Osteoblast (primary cell): ENCODE measurements around the gene LRR1. TPM values are rescaled to one million over a fixed set of nuclear protein-coding genes. Genes with fewer than 3 reads are reported as not detected.

Experiments
- DNase-seq: peaks from one replicate; pipeline ENCODE4 v3.0.0; 2011; ENCODE audit warnings: low spot score, mixed read lengths; ENCODE audit not compliant: insufficient read length; ENCODE audit errors: missing footprints
- H2AFZ ChIP-seq: 2 replicates; pipeline ENCODE4 v1.6.0; 2011; ENCODE audit warnings: mild to moderate bottlenecking, low read length
- H3K27ac ChIP-seq: 2 replicates; pipeline ENCODE4 v1.5.1; 2011; ENCODE audit warnings: mild to moderate bottlenecking, low read depth, low read length, moderate library complexity
- H3K27me3 ChIP-seq: 2 replicates; pipeline ENCODE4 v1.6.0; 2012; ENCODE audit warnings: mild to moderate bottlenecking, control low read depth, inconsistent platforms, low read length, moderate library complexity; ENCODE audit not compliant: insufficient read depth
- H3K36me3 ChIP-seq: 2 replicates; pipeline ENCODE4 v1.5.1; 2011; ENCODE audit warnings: mild to moderate bottlenecking, low read length, control low read depth, moderate library complexity; ENCODE audit not compliant: insufficient read depth
- H3K4me1 ChIP-seq: 2 replicates; pipeline ENCODE4 v1.5.1; 2011; ENCODE audit warnings: mild to moderate bottlenecking, low read length, control low read depth, moderate library complexity; ENCODE audit not compliant: insufficient read depth
- H3K4me2 ChIP-seq: 2 replicates; pipeline ENCODE4 v1.6.0; 2011; ENCODE audit warnings: mild to moderate bottlenecking, low read length; ENCODE audit not compliant: insufficient read depth
- H3K4me3 ChIP-seq: fragments of 200-600 bp; sonication (generic); 3 replicates; pipeline ENCODE4 v1.5.1; 2012; ENCODE audit warnings: mild to moderate bottlenecking, low read length, inconsistent platforms; ENCODE audit not compliant: insufficient read depth
- H3K79me2 ChIP-seq: 2 replicates; pipeline ENCODE4 v1.6.0; 2012; ENCODE audit warnings: mild to moderate bottlenecking, low read length, control low read depth, inconsistent platforms; ENCODE audit not compliant: insufficient read depth
- H3K9me3 ChIP-seq: 2 replicates; pipeline ENCODE4 v1.5.1; 2011; ENCODE audit warnings: low read depth, low read length, control low read depth
- H4K20me1 ChIP-seq: 2 replicates; pipeline ENCODE4 v1.6.0; 2012; ENCODE audit warnings: mild to moderate bottlenecking, low read length, control low read depth; ENCODE audit not compliant: insufficient read depth
- total RNA-seq: library from RNA; depleted of rRNA; stranded (reverse); fragments of >200 nt; gene quantifications from 2 replicates; pipeline ENCODE4 v1.2.3, GENCODE V29; 2012
- TF ChIP-seq, protein P1 (sequence below): IDR thresholded peaks from 2 replicates; pipeline ENCODE4 v1.5.1; 2011; ENCODE audit warnings: mild to moderate bottlenecking, low read depth, low read length, moderate library complexity; ENCODE audit errors: extremely low read depth

The LRR1 gene
- total RNA-seq, 1 donor: 7.6 TPM

DNA sequence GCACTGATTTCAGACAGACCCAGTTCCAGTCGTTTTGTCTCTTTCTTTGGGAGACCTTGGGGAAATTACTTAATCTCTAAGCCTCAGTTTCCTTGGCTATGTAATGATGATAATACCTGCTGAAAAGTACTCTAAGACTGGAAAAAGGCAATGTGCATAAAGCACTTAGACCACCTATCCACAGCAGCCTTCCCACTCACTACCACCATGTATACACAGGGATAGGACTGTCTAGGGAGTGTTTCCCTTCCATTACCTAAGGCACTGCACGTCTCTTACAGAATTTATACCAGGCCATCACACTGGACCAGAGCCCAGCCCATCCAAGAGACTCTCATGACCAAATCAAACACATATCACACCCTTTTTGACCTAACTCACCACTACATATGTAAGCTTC lies 18.9 kb upstream of the LRR1 start:
- no peak overlapping the region for H3K4me2 ChIP-seq
- no peak for DNase-seq
- H2AFZ ChIP-seq: no peak overlapping the region
- no peaks in the 10 kb centered on the region for H3K27me3 ChIP-seq
- TF ChIP-seq, protein P1, sequence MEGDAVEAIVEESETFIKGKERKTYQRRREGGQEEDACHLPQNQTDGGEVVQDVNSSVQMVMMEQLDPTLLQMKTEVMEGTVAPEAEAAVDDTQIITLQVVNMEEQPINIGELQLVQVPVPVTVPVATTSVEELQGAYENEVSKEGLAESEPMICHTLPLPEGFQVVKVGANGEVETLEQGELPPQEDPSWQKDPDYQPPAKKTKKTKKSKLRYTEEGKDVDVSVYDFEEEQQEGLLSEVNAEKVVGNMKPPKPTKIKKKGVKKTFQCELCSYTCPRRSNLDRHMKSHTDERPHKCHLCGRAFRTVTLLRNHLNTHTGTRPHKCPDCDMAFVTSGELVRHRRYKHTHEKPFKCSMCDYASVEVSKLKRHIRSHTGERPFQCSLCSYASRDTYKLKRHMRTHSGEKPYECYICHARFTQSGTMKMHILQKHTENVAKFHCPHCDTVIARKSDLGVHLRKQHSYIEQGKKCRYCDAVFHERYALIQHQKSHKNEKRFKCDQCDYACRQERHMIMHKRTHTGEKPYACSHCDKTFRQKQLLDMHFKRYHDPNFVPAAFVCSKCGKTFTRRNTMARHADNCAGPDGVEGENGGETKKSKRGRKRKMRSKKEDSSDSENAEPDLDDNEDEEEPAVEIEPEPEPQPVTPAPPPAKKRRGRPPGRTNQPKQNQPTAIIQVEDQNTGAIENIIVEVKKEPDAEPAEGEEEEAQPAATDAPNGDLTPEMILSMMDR: no peak
- peaks cover 36% of the 10 kb centered on the region for H4K20me1 ChIP-seq
- no peaks in the 10 kb centered on the region for H3K9me3 ChIP-seq
- peaks cover 18% of the 10 kb centered on the region for H3K4me1 ChIP-seq
- H3K79me2 ChIP-seq: peaks cover 54% of the 10 kb centered on the region
- peaks cover 47% of the 10 kb centered on the region for H3K36me3 ChIP-seq
- H3K4me3 ChIP-seq: no peak overlapping the region
- H3K27ac ChIP-seq: no peak overlapping the region

DNA sequence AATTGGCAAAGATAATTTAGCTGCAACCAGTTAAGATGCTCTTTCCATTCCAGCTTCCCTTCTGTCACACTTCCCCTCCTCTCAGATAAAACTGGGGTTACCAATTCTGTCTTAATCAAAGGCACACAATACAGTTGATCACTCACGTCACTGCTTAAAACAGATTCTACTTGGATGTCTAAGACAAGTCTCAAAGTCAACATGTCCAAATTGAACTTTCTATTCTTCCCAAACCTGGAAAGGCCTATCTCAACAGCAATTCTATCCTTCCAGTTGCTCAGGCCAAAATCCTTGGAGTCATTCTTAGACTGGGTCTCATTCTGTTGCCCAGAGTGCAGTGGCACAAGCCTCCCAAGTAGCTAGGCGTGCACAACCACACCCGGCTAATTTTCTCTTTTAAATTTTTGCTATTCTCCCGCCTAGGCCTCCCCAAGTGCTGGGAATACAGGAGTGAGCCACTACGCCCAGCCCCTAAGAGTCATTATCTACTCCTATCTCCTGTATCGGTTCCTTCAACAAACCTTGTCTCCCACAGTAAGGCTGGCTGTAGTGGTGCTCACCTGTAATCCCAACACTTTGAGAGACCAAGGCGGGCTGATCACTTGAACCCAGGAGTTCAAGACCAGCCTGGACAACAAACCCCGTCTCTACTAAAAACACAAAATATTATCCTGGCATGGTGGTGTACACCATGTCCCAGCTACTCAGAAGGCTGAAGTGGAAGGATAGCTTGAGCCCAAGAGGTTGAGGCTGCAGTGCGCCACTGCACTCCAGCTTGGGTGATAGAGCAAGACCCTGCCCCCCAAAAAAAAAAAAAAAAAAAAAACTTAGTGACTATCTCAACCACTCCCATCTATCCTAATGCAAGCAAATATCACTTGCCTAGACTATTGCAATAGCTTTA lies 17.3 kb upstream of the LRR1 start:
- H3K36me3 ChIP-seq: peaks cover 44% of the 10 kb centered on the region
- H3K4me3 ChIP-seq: no peak overlapping the region
- no peak overlapping the region for H2AFZ ChIP-seq
- H3K9me3 ChIP-seq: no peaks in the 10 kb centered on the region
- H3K27me3 ChIP-seq: no peaks in the 10 kb centered on the region
- peaks cover 19% of the 10 kb centered on the region for H3K4me1 ChIP-seq
- H4K20me1 ChIP-seq: peaks cover 43% of the 10 kb centered on the region
- peaks cover 67% of the 10 kb centered on the region for H3K79me2 ChIP-seq
- TF ChIP-seq, protein P1: no peak
- no peak overlapping the region for H3K4me2 ChIP-seq
- no peak for DNase-seq
- H3K27ac ChIP-seq: no peak overlapping the region

DNA sequence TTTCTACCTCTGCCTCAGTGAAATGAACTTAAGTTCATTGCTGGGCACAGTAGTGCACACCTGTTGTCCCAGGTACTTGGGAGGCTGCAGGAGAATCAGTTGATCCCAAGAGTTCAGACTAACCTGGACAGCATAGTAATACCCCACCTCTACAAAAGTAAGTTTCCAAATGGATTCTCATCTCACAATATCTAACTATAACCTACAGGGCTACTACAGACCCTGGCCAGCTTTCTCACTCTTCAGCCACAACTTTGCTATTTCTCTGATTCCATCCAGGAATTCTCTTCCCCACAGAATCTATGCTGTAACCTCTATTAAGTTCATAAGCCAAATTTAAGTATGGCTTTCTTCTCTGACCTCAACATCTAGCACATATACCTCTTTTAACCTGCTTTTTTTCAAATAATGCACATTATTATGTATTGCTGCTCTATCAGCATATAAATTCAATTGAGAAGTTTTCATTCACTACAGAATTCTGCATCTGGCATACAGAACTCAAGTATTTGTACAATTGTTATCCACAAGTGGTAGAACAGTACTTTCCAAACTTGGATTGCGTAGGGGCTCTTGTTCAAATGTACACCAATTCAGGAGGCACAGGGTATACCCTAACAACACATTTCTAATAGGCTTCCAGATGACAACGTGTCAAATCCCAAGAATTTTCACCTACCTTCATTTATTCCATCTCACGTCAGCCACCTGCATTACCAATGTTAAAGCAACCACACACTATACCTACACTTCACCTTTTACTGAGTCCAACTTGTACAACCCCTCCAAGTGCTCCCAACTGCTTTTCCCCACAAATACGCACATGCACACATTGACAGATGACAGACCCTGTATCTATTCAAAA lies 16.4 kb upstream of the LRR1 start:
- Histone ChIP-seq H4K20me1 (peaks cover 43% of the 10 kb centered on the region), H3K79me2 (peaks cover 67% of the 10 kb centered on the region), H3K4me2 (no peak overlapping the region), H2AFZ (no peak overlapping the region), H3K4me3 (no peak overlapping the region), H3K4me1 (peaks cover 22% of the 10 kb centered on the region), H3K36me3 (peaks cover 35% of the 10 kb centered on the region), H3K27ac (no peak overlapping the region), H3K9me3 (no peaks in the 10 kb centered on the region), H3K27me3 (no peaks in the 10 kb centered on the region)
- no peak for DNase-seq
- TF ChIP-seq, protein P1: no peak

DNA sequence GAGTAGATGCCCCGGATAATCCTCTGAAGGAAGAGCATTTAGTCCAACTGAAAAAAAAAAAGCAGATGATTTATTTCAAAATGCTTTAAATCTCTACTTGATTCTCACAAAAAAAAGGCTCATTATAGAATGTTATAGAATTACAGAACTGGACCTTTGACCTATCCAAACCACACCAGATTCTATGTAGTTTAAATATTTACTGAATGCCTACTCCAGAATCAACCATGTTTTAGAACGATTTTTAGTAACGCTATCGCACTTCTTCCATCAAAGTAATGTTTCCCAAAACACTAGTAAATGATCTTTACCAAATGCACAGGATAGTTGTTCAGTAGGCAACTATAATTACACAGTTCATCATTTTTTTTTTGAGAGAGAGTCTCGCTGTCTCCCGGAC lies 15.1 kb upstream of the LRR1 start:
- H3K36me3 ChIP-seq: peaks cover 31% of the 10 kb centered on the region
- peak overlapping the region; percentile 82 for H3K4me2 ChIP-seq
- peaks cover 39% of the 10 kb centered on the region for H4K20me1 ChIP-seq
- peaks cover 67% of the 10 kb centered on the region for H3K79me2 ChIP-seq
- DNase-seq: no peak
- TF ChIP-seq, protein P1: no peak
- H3K9me3 ChIP-seq: no peaks in the 10 kb centered on the region
- H3K27ac ChIP-seq: no peak overlapping the region
- H3K4me3 ChIP-seq: peak overlapping the region; percentile 93
- no peak overlapping the region for H2AFZ ChIP-seq
- peaks cover 22% of the 10 kb centered on the region for H3K4me1 ChIP-seq
- no peaks in the 10 kb centered on the region for H3K27me3 ChIP-seq
